Immature natural killer cell (primary cell): Measurements from ENCODE around the gene KAZALD1. TPM values are rescaled to one million over a fixed set of nuclear protein-coding genes. Genes with fewer than 3 reads are reported as not detected.

Experiments
- DNase-seq, 3 donors: peaks; one replicate each; pipeline ENCODE4 v3.0.0; 2022; ENCODE audit warnings: mixed read lengths in 1 of 3
- H3K27ac Mint-ChIP-seq, 6 donors: one replicate each; pipeline ENCODE4 v1.8.0; 2020; ENCODE audit warnings: mixed read lengths in 6 of 6, mild to moderate bottlenecking in 5 of 6, inconsistent platforms in 4 of 6, moderate library complexity in 3 of 6
- H3K27me3 Mint-ChIP-seq, 3 donors: one replicate each; pipeline ENCODE4 v1.8.0; 2020 to 2021; ENCODE audit warnings: low read depth in 3 of 3, mild to moderate bottlenecking in 3 of 3, mixed read lengths in 3 of 3, moderate library complexity in 3 of 3, inconsistent platforms in 1 of 3
- H3K36me3 Mint-ChIP-seq, 3 donors: one replicate each; pipeline ENCODE4 v1.8.0; 2020; ENCODE audit warnings: mixed read lengths in 3 of 3, inconsistent platforms in 2 of 3, mild to moderate bottlenecking in 2 of 3
- H3K4me1 Mint-ChIP-seq, 2 donors: one replicate each; pipeline ENCODE4 v1.8.0; 2020; ENCODE audit warnings: inconsistent platforms in 2 of 2, mild to moderate bottlenecking in 2 of 2, mixed read lengths in 2 of 2, moderate library complexity in 1 of 2
- H3K4me3 Mint-ChIP-seq, 5 donors: one replicate each; pipeline ENCODE4 v1.8.0; 2020; ENCODE audit warnings: mild to moderate bottlenecking in 5 of 5, mixed read lengths in 5 of 5, inconsistent platforms in 3 of 5, moderate library complexity in 3 of 5
- H3K9me3 Mint-ChIP-seq, 6 donors: one replicate each; pipeline ENCODE4 v1.8.0; 2020; ENCODE audit warnings: mild to moderate bottlenecking in 6 of 6, mixed read lengths in 6 of 6, inconsistent platforms in 4 of 6, moderate library complexity in 3 of 6
- polyA plus RNA-seq, 3 donors: library from polyadenylated mRNA; unstranded; fragments of 300-500 nt; fragmentation: Illumina TruSeq; gene quantifications; one replicate each; pipeline ENCODE4 v1.2.3, GENCODE V29; 2021

Gene KAZALD1
- polyA plus RNA-seq, 3 donors from 2014 or later: not detected

DNA sequence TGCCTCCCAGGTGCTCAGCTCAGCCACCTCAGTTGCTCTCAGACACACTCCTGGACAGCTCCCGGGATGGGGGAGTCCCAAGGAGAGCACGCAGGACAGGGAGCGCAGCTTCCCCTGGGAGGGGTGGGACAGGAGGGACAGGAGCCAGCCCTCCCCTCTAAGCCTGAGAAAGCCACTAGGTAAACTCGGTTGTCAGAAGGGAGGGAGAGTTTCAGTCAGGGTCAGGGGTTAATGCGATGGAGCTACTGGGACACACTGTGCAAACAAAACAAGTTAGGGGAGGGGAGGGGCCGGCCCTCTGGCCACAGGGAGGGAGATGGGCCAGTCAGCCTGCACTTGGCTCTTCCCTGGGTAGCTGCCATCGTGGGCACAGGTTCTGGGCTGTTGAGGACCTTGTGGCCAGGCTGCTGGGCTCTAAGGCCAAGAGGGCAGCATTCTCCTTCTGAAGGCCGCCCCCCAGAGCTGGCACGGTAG is 31.1 kb downstream of the KAZALD1 start:
- Mint-ChIP-seq H3K9me3 (no peaks in the 10 kb centered on the region), H3K36me3 (no peaks in the 10 kb centered on the region), H3K27ac (no peak overlapping the region), H3K4me1 (no peaks in the 10 kb centered on the region), H3K4me3 (no peak overlapping the region), H3K27me3 (peaks cover 9 to 15% (median 13%) of the 10 kb centered on the region in 3 donors)
- DNase-seq: no peak

DNA sequence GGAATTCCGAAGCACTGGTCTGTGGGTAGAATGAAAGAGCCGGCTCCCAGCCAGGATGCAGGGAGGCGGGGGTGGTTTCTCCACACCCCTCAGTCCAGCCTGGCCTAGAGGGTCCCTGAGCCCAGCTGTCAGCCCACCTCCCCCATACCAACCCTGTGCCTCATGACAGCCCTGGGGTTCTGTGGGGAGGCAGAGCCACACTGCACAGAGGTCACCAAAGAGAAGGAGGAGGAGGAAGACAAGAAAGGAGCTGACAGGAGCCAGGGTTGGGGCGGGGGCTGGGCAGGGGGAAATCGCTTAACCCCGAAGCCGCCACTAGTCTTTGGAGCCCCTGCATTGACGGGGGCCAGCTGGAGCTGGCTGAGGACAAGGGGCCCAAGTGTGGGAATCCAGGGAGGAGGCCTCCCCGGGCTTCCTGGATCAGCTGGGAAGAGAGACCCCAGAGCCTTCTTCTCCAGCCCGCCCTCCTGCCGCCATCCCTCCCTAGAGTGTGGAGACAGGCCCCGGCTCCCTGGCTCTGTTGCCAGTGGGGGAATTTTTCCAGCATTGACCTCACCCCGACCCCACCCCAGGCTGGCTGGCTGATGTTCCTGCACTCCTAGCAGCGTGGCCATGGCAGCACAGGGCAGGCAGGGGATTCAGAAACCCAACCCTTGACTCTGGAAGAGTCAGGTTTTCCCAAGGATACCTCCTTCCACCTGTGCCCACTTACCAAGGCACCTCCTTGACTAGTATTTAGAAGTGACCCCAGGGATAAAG is 32.5 kb downstream of the KAZALD1 start:
- peaks cover 9 to 13% (median 11%) of the 10 kb centered on the region in 3 donors for H3K27me3 Mint-ChIP-seq
- no peak overlapping the region for H3K27ac Mint-ChIP-seq
- H3K4me3 Mint-ChIP-seq: no peak overlapping the region
- H3K36me3 Mint-ChIP-seq: no peaks in the 10 kb centered on the region
- DNase-seq: no peak
- H3K9me3 Mint-ChIP-seq: no peaks in the 10 kb centered on the region
- no peaks in the 10 kb centered on the region for H3K4me1 Mint-ChIP-seq

DNA sequence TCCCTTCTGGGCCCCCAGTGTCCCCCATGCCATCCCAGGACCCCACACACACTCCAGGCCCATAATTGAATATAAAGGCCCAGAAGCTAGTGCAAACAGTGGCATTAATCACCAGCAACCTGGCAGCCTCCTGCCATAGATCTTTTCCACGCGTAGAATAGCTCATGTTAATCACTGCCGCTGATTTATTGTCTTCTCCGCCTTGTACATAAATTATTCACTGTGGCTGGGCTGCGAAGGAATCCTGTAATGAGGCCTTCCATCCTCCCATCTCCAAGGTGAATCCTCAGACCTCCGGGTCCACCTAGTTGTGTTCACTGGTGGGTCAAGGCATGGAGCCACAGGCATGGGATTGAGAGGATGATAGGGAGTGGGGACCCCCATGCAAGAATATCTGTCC is 33.2 kb downstream of the KAZALD1 start:
- no peaks in the 10 kb centered on the region for H3K4me1 Mint-ChIP-seq
- H3K36me3 Mint-ChIP-seq: no peaks in the 10 kb centered on the region
- H3K9me3 Mint-ChIP-seq: no peaks in the 10 kb centered on the region
- DNase-seq: no peak
- H3K27me3 Mint-ChIP-seq: peaks cover 7 to 17% (median 8%) of the 10 kb centered on the region in 3 donors
- no peak overlapping the region for H3K4me3 Mint-ChIP-seq
- no peak overlapping the region for H3K27ac Mint-ChIP-seq

DNA sequence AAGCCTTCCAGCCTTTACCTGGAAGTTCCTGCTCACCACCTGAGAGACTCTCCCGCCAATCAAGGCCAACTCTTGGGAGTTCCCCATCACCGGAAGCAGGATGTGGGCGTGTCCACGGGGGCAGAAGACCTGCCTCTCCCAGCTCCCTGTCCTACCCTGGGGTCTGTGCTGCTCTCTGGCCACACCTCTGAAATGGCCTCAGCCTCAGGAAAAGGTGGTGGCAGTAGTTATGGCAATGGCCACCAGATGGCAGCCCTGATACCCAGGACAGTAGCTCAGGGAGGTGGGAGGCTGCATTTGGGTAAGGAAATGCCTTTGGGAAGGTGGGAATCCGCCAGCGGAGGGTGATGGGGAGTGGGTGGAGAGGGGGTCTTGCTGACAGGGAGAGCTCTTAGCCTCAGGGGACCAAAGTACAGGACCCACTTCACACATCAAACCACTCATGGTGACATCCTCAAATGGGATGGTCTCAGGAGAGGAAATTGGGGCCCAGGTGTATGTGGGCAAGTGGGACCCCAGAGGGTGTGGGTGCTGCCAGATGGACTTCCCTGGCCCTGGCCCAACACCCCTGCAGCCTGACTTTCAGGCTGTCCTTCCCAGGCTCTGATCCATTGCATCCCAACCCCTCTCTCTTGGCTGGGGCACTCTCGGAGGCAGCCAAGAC is 33.9 kb downstream of the KAZALD1 start:
- peak; percentile 51 to 57 (median 52) for DNase-seq
- no peaks in the 10 kb centered on the region for H3K4me1 Mint-ChIP-seq
- H3K36me3 Mint-ChIP-seq: no peaks in the 10 kb centered on the region
- H3K27me3 Mint-ChIP-seq: peaks cover 2 to 13% (median 9%) of the 10 kb centered on the region in 3 donors
- no peak overlapping the region for H3K27ac Mint-ChIP-seq
- H3K9me3 Mint-ChIP-seq: no peaks in the 10 kb centered on the region
- no peak overlapping the region for H3K4me3 Mint-ChIP-seq

DNA sequence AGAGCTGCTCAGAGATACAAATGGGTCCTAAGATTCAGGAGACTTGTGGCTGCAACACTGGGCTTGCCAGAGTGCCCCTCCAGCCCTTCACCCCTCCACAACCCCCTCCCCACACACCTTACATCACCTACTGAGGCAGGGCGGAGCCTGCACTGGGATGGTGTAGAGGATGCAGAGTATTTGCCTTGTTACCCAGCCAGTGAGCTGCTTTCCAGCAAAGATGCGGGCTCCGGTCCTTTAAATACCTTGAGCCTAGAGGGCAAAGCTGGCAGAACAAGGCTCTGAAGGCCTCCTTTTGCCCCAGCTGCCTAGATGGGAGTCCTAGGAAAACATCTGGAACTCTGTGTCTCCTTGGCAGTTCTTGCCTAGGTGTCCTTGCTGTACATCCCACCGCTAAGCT is 34.6 kb downstream of the KAZALD1 start:
- DNase-seq: no peak
- Mint-ChIP-seq H3K9me3 (no peaks in the 10 kb centered on the region), H3K36me3 (no peaks in the 10 kb centered on the region), H3K4me3 (no peak overlapping the region), H3K4me1 (no peaks in the 10 kb centered on the region), H3K27me3 (peaks cover 2 to 9% (median 6%) of the 10 kb centered on the region in 3 donors), H3K27ac (no peak overlapping the region)

DNA sequence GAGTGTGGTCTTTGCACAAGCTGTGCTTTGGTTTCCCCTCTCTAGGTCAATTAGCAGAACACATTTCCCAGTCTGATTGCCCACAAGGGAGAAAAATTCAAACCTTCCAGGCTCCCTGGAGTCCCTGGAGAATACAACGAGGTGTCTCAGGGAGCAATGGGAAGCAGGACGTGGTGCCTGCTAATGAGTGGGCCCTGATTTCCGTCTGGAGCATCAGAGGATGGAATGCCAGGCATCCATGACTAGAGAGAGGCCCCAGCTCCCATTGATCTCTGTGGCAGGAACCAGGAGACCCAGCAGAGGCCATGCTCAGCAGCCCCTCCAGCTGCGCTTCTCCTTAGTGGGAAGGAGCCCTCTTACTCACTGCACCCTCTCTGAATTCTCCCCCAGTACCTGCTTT is 36.1 kb downstream of the KAZALD1 start:
- Mint-ChIP-seq H3K27ac (no peak overlapping the region), H3K27me3 (peaks cover 2 to 11% (median 10%) of the 10 kb centered on the region in 3 donors)

DNA sequence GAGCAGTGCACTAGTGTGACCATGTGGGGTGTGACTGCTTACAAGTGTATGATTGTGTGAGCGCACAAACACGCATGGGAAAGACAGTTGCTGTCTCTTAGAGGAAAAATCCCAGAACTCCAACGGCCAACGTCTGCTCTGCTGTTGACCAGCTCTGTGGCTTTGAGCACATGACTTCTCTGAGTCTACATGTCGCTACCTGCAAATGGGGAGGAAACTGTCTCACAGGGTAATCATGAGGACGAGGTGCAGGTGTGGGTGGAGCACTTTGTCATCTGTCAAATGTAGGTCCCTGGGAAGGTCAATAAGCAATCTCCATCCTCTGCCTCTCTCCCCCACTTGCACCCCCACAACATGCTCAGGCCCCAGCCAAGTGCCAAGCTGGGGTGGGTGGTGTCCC is 38.1 kb downstream of the KAZALD1 start:
- Mint-ChIP-seq H3K4me1 (no peaks in the 10 kb centered on the region), H3K9me3 (no peaks in the 10 kb centered on the region), H3K36me3 (no peaks in the 10 kb centered on the region), H3K4me3 (no peak overlapping the region), H3K27me3 (peaks cover 3 to 13% (median 9%) of the 10 kb centered on the region in 3 donors), H3K27ac (no peak overlapping the region)
- DNase-seq: no peak

More for the DNA sequence above, 36.1 kb downstream of the KAZALD1 start:
- Mint-ChIP-seq H3K9me3 (no peaks in the 10 kb centered on the region), H3K4me1 (no peaks in the 10 kb centered on the region), H3K36me3 (no peaks in the 10 kb centered on the region), H3K4me3 (no peak overlapping the region)
- DNase-seq: no peak

DNA sequence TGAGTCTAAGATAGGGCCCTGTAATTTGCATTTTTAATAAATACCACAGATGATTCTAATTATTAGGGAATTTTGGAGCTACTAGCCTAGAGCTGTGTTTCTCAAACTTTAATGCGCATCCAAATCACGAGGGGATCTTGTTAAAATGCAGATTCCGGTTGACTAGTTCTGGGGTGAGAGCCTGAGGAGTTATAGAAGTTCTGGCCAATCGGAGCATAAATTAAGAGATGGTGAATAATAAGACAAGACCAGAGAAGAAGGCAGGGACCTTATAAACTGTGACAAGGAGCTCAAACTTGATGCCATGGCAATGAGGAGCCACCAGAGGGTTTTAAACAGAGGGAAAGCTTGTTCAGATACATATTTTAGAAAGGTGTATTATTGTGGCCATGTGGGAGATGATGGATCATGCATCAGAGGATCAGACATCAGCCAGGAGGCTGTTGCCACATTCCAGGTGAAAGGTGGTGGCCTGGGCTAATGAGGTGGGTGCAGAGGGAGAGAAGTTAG is 39.6 kb downstream of the KAZALD1 start:
- no peaks in the 10 kb centered on the region for H3K4me1 Mint-ChIP-seq

DNA sequence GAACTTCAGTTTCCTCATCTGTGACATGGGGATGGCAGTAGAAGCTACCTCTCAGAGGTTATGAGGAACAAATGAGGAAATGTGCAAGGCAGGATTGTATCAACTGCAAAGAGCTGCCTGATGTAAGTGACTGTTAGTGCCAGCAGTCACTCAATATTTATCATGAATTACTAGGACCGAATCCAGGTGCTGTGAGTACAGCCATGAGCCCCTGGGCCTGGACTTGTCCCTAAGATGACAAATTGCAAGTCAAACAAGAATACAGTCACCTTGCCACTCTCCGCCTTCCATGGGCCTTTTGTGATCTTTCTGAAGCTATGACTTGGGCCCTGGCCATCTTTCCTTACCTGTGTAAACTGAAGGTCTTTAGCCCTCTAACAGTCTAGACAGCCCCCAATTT is 41.6 kb downstream of the KAZALD1 start:
- H3K27ac Mint-ChIP-seq: no peak overlapping the region
- H3K4me3 Mint-ChIP-seq: no peak overlapping the region
- peaks cover 6 to 21% (median 12%) of the 10 kb centered on the region in 3 donors for H3K27me3 Mint-ChIP-seq
- no peaks in the 10 kb centered on the region for H3K9me3 Mint-ChIP-seq
- H3K4me1 Mint-ChIP-seq: no peaks in the 10 kb centered on the region
- no peaks in the 10 kb centered on the region for H3K36me3 Mint-ChIP-seq
- no peak for DNase-seq

More for the DNA sequence above, 39.6 kb downstream of the KAZALD1 start:
- no peaks in the 10 kb centered on the region for H3K36me3 Mint-ChIP-seq
- no peak overlapping the region for H3K27ac Mint-ChIP-seq
- no peak overlapping the region for H3K4me3 Mint-ChIP-seq
- DNase-seq: no peak
- no peaks in the 10 kb centered on the region for H3K9me3 Mint-ChIP-seq
- peaks cover 1 to 17% (median 9%) of the 10 kb centered on the region in 3 donors for H3K27me3 Mint-ChIP-seq

DNA sequence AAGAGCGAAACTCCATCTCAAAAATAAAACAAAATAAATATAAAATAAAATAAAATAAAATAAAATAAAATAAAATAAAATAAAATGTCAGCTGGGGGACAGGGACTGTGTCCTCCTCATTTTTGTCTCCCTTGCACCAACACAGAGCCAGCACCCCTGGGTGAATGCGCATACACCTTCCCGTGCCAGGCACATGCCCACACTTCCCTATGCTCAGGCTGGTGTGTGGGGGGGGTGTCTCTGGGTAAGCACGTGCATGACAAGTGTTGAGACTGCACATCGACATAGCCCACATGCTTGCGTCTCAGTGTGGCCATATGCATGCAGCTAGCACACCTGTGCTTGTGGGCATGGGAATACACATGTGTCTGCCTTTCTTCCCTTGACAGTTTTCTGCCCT is 44.6 kb downstream of the KAZALD1 start:
- H3K27me3 Mint-ChIP-seq: peaks cover 6 to 20% (median 9%) of the 10 kb centered on the region in 3 donors
- no peaks in the 10 kb centered on the region for H3K4me1 Mint-ChIP-seq
- no peak overlapping the region for H3K4me3 Mint-ChIP-seq
- H3K27ac Mint-ChIP-seq: no peak overlapping the region
- no peaks in the 10 kb centered on the region for H3K36me3 Mint-ChIP-seq
- DNase-seq: no peak
- no peaks in the 10 kb centered on the region for H3K9me3 Mint-ChIP-seq

DNA sequence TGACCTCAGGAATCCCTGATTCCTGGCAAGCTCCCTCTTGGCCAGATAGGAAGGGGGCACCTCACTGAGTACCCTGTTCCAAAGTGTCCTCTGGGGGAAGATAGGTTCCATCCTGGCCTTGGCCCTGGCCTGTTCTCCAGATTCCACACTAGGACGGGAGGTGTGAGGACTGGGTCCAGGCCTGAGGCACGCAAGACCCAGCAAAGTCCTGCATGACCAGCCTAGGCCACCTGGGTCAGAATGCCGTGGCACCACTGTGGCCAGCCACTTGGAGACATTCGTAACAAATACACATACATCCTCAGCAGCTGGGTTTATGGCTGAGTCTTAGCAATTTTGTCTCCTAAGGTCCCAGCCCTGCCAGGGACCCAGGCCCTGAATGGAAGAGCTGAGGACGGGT is 46.0 kb downstream of the KAZALD1 start:
- H3K9me3 Mint-ChIP-seq: no peaks in the 10 kb centered on the region
- H3K36me3 Mint-ChIP-seq: no peaks in the 10 kb centered on the region
- H3K4me1 Mint-ChIP-seq: no peaks in the 10 kb centered on the region
- no peak overlapping the region for H3K4me3 Mint-ChIP-seq
- no peak overlapping the region for H3K27ac Mint-ChIP-seq
- H3K27me3 Mint-ChIP-seq: peaks cover 5 to 17% (median 6%) of the 10 kb centered on the region in 3 donors
- no peak for DNase-seq

DNA sequence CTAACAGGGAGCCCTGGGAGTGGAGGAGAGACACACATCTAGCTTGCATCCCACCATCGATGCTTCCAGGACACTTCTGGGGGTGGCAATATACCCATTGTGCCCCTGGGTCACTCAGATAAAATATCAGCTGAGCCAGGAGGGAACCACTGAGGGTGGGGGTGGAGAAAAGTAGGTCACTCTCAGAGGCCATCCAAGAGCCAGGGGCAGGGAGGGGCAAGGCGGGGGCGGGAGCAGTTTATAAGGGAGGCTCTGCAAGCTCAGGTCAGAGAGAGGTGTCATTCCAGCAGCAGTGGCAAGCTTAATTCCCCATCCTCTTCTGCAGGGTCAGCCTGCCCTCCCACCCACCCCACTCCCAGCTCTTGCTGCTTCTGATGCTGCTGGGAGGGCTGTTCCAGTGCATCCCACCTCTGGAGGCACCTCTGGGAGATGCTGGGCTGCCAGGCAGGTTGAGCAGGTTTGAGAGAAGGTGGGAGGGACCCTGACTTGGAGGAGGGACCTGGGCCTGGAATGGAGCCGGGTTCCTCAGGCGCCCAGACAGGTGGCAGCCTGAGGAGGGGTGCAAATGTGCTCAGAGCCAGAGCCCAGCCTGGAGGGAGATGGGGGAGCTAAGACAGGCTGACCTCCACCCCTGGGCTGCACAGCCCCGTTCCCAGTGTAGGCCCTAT is 49.2 kb downstream of the KAZALD1 start:
- no peak for DNase-seq
- Mint-ChIP-seq H3K27me3 (peaks cover 5 to 9% (median 9%) of the 10 kb centered on the region in 3 donors), H3K4me3 (no peak overlapping the region), H3K27ac (no peak overlapping the region), H3K4me1 (no peaks in the 10 kb centered on the region), H3K36me3 (no peaks in the 10 kb centered on the region), H3K9me3 (peaks cover 0 to 1% (median 0%) of the 10 kb centered on the region in 6 donors)

DNA sequence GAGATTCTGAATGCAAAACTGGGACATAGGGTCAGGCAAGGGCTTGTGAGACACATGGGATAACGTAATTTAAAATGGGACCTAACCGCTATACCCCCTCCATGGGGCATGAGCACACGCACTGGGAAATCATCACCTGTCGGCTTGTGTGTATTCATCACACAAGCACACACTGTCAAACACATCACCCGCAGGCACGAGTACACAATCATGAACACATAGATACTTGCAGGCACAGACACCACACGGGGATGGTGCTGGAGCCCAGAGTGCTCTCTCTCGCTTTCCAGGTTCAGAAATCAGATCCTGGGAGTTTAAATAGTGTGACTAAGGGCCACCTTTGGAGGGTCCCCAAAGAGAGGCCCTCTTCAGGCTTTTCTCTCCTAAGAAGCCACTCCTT is 49.8 kb downstream of the KAZALD1 start:
- Mint-ChIP-seq H3K27me3 (peaks cover 5 to 9% (median 9%) of the 10 kb centered on the region in 3 donors), H3K27ac (no peak overlapping the region), H3K36me3 (no peaks in the 10 kb centered on the region), H3K4me1 (no peaks in the 10 kb centered on the region), H3K4me3 (no peak overlapping the region), H3K9me3 (peaks cover 0 to 1% (median 0%) of the 10 kb centered on the region in 6 donors)
- no peak for DNase-seq
